HCT116 (cell line): ENCODE data around the gene DNM2. TPM values are rescaled to one million over a fixed set of nuclear protein-coding genes. Genes with fewer than 3 reads are reported as not detected.
A peak's percentile ranks its signal among the peaks of the same experiment; 100 is the strongest.

Source experiments
- ATAC-seq: fragments of 200-7000 bp; cut with Tn5 transposase; 2 replicates; pipeline ENCODE4 v1.9.1; 2020; ENCODE audit warnings: mild to moderate bottlenecking, moderate library complexity
- BruUV-seq: library from RNA; stranded (reverse); fragments of 400-500 nt; replicated peaks from 2 replicates; lab custom pipeline; 2021; lab: Mats Ljungman, UMichigan
- CTCF ChIA-PET: fragments of 300-600 bp; sonication (Branson Sonifier 250); formaldehyde crosslinking; loops from one replicate; lab custom pipeline; 2021; ENCODE audit warnings: antibody characterized with exemption; lab: Charles Lee
- POLR2A ChIA-PET: fragments of 300-600, 350-600 bp; sonication (Branson Sonifier 250); formaldehyde crosslinking; loops from one replicate; lab custom pipeline; 2021; ENCODE audit warnings: antibody characterized with exemption; lab: Charles Lee
- RAD21 ChIA-PET, 2 experiments: fragments of 300-600 bp; sonication (Branson Sonifier 250); formaldehyde crosslinking; loops; one replicate each; lab custom pipeline; 2023; ENCODE audit warnings: low total read pairs in 2 of 2; ENCODE audit not compliant: uncharacterized antibody in 2 of 2, unreplicated experiment in 2 of 2, low non-redundant PET in 1 of 2; lab: Charles Lee
- DNase-seq: peaks from one replicate; pipeline ENCODE4 v3.0.0-alpha.2; 2010; ENCODE audit warnings: low read depth, low spot score
- H2AFZ ChIP-seq: fragments of 200-600 bp; shearing (Covaris generic), sonication (generic); 2 replicates; pipeline ENCODE4 v1.6.1; 2017; ENCODE audit warnings: low read depth, mixed run types, mixed read lengths, antibody characterized with exemption, low read length; ENCODE audit not compliant: poor library complexity, severe bottlenecking
- H3K27ac ChIP-seq: 2 replicates; pipeline ENCODE4 v1.5.1; 2012; ENCODE audit warnings: low read depth, low read length
- H3K27me3 ChIP-seq: fragments of 200-600 bp; sonication (generic); 2 replicates; pipeline ENCODE4 v1.6.1; 2016; ENCODE audit warnings: mixed run types, low read length, mixed read lengths; ENCODE audit not compliant: insufficient read depth
- H3K36me3 ChIP-seq, 2 experiments: fragments of 200-500 bp in 1 of 2; fragments of 200-600 bp in 1 of 2; sonication (Bioruptor generic) in 1 of 2; sonication (generic) in 1 of 2; 2 replicates each; pipeline versions ENCODE4 v1.5.1 to v1.6.1; 2014 to 2016; ENCODE audit warnings: low read length in 2 of 2, inconsistent platforms in 1 of 2, mixed read lengths in 1 of 2, mixed run types in 1 of 2; ENCODE audit not compliant: insufficient read depth in 2 of 2, control insufficient read depth in 1 of 2
- H3K4me1 ChIP-seq, 2 experiments: fragments of 200-600 bp in 1 of 2; sonication (generic) in 1 of 2; 2 replicates each; pipeline versions ENCODE4 v1.5.1 to v1.6.1; 2012 to 2017; ENCODE audit warnings: low read length in 2 of 2, inconsistent platforms in 1 of 2, mild to moderate bottlenecking in 1 of 2, mixed read lengths in 1 of 2, mixed run types in 1 of 2, moderate library complexity in 1 of 2; ENCODE audit not compliant: insufficient read depth in 2 of 2, control insufficient read depth in 1 of 2
- H3K4me2 ChIP-seq: fragments of 200-600 bp; sonication (generic); 2 replicates; pipeline ENCODE4 v1.6.1; 2017; ENCODE audit warnings: mixed run types, low read length, mixed read lengths
- H3K4me3 ChIP-seq, 2 experiments: fragments of 200-600 bp in 1 of 2; sonication (generic) in 1 of 2; replicated peaks in 1 of 2; 2 replicates each; pipeline ENCODE4 v1.5.1; 2011 to 2016; ENCODE audit warnings: low read length in 2 of 2, control low read depth in 1 of 2, low read depth in 1 of 2, mild to moderate bottlenecking in 1 of 2, mixed read lengths in 1 of 2, mixed run types in 1 of 2
- H3K79me2 ChIP-seq: fragments of 200-600 bp; sonication (generic); 2 replicates; pipeline ENCODE4 v1.6.1; 2017; ENCODE audit warnings: mild to moderate bottlenecking, mixed run types, low read length, moderate library complexity, mixed read lengths; ENCODE audit not compliant: insufficient read depth
- H3K9ac ChIP-seq: fragments of 200-600 bp; sonication (generic); 2 replicates; pipeline ENCODE4 v1.6.1; 2016; ENCODE audit warnings: low read length, mixed read lengths
- H3K9me2 ChIP-seq: fragments of 200-600 bp; sonication (generic), shearing (Covaris generic); 2 replicates; pipeline ENCODE4 v1.6.1; 2017; ENCODE audit warnings: mixed run types, mild to moderate bottlenecking, moderate library complexity; ENCODE audit not compliant: insufficient read depth
- H3K9me3 ChIP-seq, 2 experiments: fragments of 200-500 bp in 1 of 2; fragments of 200-600 bp in 1 of 2; sonication (Bioruptor generic) in 1 of 2; sonication (generic) in 1 of 2; 2 replicates each; pipeline ENCODE4 v1.6.1; 2014 to 2017; ENCODE audit warnings: low read length in 2 of 2, mixed read lengths in 2 of 2, inconsistent platforms in 1 of 2, low read depth in 1 of 2, mild to moderate bottlenecking in 1 of 2, mixed run types in 1 of 2, moderate library complexity in 1 of 2; ENCODE audit not compliant: control insufficient read depth in 1 of 2, insufficient read depth in 1 of 2
- H4K20me1 ChIP-seq: fragments of 200-600 bp; sonication (generic), shearing (Covaris generic); 2 replicates; pipeline ENCODE4 v1.6.1; 2017; ENCODE audit warnings: mixed run types, mild to moderate bottlenecking, moderate library complexity; ENCODE audit not compliant: insufficient read depth
- ATF3 ChIP-seq: IDR thresholded peaks from 2 replicates; pipeline ENCODE4 v1.6.1; 2012
- CBX3 ChIP-seq: IDR thresholded peaks from 2 replicates; pipeline ENCODE4 v1.6.1; 2012; ENCODE audit warnings: low read depth
- CEBPB ChIP-seq: IDR thresholded peaks from 2 replicates; pipeline ENCODE4 v1.6.1; 2012; ENCODE audit warnings: low read depth
- CTCF ChIP-seq, 3 experiments: fragments of 200-600 bp in 1 of 3; sonication (generic) in 1 of 3; IDR thresholded peaks in 2 of 3; conservative IDR thresholded peaks in 1 of 3; 2 replicates each; pipeline ENCODE4 v1.5.1; 2012 to 2017; ENCODE audit warnings: low read depth in 2 of 3, low read length in 2 of 3, antibody characterized with exemption in 1 of 3, borderline replicate concordance in 1 of 3, control low read depth in 1 of 3, mild to moderate bottlenecking in 1 of 3, mixed read lengths in 1 of 3, mixed run types in 1 of 3, moderate library complexity in 1 of 3; ENCODE audit not compliant: insufficient read depth in 1 of 3
- EGR1 ChIP-seq: IDR thresholded peaks from 2 replicates; pipeline ENCODE4 v1.6.1; 2012; ENCODE audit warnings: low read depth
- ELF1 ChIP-seq: IDR thresholded peaks from 2 replicates; pipeline ENCODE4 v1.6.1; 2012; ENCODE audit warnings: low read depth, borderline replicate concordance
- EZH2 ChIP-seq: fragments of 200-600 bp; sonication (generic); IDR thresholded peaks from 2 replicates; pipeline ENCODE4 v1.6.1; 2017; ENCODE audit warnings: antibody characterized with exemption, mixed run types
- EZH2phosphoT487 ChIP-seq: fragments of 200-600 bp; IDR thresholded peaks from 2 replicates; pipeline ENCODE4 v1.6.1; 2018; ENCODE audit warnings: antibody characterized with exemption, borderline replicate concordance
- FOSL1 ChIP-seq: IDR thresholded peaks from 2 replicates; pipeline ENCODE4 v1.6.1; 2012; ENCODE audit warnings: low read depth
- JUND ChIP-seq: IDR thresholded peaks from 2 replicates; pipeline ENCODE4 v1.6.1; 2012
- MAX ChIP-seq: IDR thresholded peaks from 2 replicates; pipeline ENCODE4 v1.6.1; 2012
- RAD21 ChIP-seq: IDR thresholded peaks from 2 replicates; pipeline ENCODE4 v1.6.1; 2012; ENCODE audit warnings: low read depth, mild to moderate bottlenecking
- REST ChIP-seq: IDR thresholded peaks from 2 replicates; pipeline ENCODE4 v1.6.1; 2012; ENCODE audit warnings: low read depth
- SIN3A ChIP-seq: IDR thresholded peaks from 2 replicates; pipeline ENCODE4 v1.6.1; 2012; ENCODE audit warnings: low read depth
- SP1 ChIP-seq: IDR thresholded peaks from 2 replicates; pipeline ENCODE4 v1.6.1; 2012; ENCODE audit warnings: low read depth
- SRF ChIP-seq: IDR thresholded peaks from 2 replicates; pipeline ENCODE4 v1.6.1; 2012; ENCODE audit warnings: low read depth
- YY1 ChIP-seq: IDR thresholded peaks from 2 replicates; pipeline ENCODE4 v1.6.1; 2011; ENCODE audit warnings: low read length, low read depth, moderate library complexity, mild to moderate bottlenecking; ENCODE audit not compliant: insufficient replicate concordance; ENCODE audit errors: extremely low read depth
- ZBTB33 ChIP-seq: IDR thresholded peaks from 2 replicates; pipeline ENCODE4 v1.6.1; 2011; ENCODE audit warnings: mild to moderate bottlenecking, low read length, moderate library complexity; ENCODE audit not compliant: insufficient replicate concordance; ENCODE audit errors: extremely low read depth
- ZFX ChIP-seq: fragments of 450-650 bp; IDR thresholded peaks from 2 replicates; pipeline ENCODE4 v1.6.1; 2017
- ZNF274 ChIP-seq: fragments of 200-500 bp; sonication (Bioruptor generic); IDR thresholded peaks from 2 replicates; pipeline ENCODE4 v1.6.1; 2014; ENCODE audit warnings: mild to moderate bottlenecking, low read depth, low read length, inconsistent platforms
- intact Hi-C: fragments of 100-400 bp; cut with micrococcal nuclease; formaldehyde crosslinking; loops from 2 replicates; pipeline ENCODE4 v1.10.0; 2022
- total RNA-seq: library from RNA; stranded (reverse); gene quantifications from one replicate; pipeline ENCODE4 v1.2.1, GENCODE V29; 2021; ENCODE audit not compliant: unreplicated experiment

Gene DNM2
- total RNA-seq, 1 experiment from 2014 or later: 183 TPM

DNA sequence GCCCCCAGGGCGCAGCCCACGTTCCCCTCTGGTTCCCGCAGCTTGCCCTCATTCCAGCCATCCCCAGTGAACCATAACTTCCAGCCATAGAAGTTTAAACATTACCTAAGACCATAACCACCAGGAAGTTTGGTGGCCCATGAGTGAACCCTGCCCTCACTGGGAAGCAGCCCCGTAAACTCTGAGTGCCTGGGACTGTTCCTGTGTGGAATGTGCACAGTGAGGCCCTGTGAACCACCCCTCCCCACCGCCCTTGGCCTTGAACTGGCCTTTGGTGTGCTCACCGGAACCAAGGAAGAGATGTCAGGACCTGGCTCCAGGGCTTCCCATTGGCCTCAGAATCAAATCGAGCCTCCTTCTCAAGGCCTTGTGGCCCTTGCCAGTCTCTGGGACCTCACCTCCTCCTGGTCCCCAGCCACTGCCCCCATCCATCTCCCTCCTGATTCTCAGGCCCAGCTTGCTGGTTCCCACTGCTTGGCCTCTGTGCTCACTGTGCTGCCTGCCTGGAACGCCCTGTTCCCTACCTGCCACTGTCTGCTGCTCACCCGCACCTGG lies 46.5 kb downstream of the DNM2 start:
- H3K9me3 ChIP-seq: no peaks in the 10 kb centered on the region
- ChIA-PET POLR2A (no interaction called here), CTCF (no interaction called here), RAD21 (no interaction called here)
- no peak overlapping the region for H2AFZ ChIP-seq
- peak overlapping the region; percentile 33; the same call in 1 of the 2 replicates for H3K27ac ChIP-seq
- H3K9me2 ChIP-seq: no peaks in the 10 kb centered on the region
- BruUV-seq: no TSS peak
- H3K4me3 ChIP-seq: no peak overlapping the region
- H3K4me1 ChIP-seq: peaks cover 46 to 57% of the 10 kb centered on the region in 2 experiments
- H3K9ac ChIP-seq: no peak overlapping the region
- TF ChIP-seq REST: no peak
- no peak for TF ChIP-seq MAX
- no peak for TF ChIP-seq ZBTB33
- TF ChIP-seq CEBPB: no peak
- no peak for TF ChIP-seq YY1
- no peak for TF ChIP-seq ZNF274
- TF ChIP-seq CTCF (IDR thresholded peaks at IDR 0.05 in 2 of 3, conservative IDR thresholded peaks at IDR 0.05 in 1 of 3; ENCODE audit: borderline replicate concordance in 1 of 3, insufficient read depth in 1 of 3, low read depth in 2 of 3, low read length in 2 of 3): no peak
- TF ChIP-seq EZH2phosphoT487: no peak
- no peak for TF ChIP-seq CBX3
- no peak for TF ChIP-seq ZFX
- TF ChIP-seq ELF1: no peak
- no peak for TF ChIP-seq JUND
- TF ChIP-seq ATF3: no peak
- no peak for TF ChIP-seq RAD21
- TF ChIP-seq FOSL1: no peak
- TF ChIP-seq SP1: no peak
- TF ChIP-seq EZH2: no peak
- no peak for TF ChIP-seq EGR1
- no peak for TF ChIP-seq SRF
- no peak for TF ChIP-seq SIN3A
- H4K20me1 ChIP-seq: no peaks in the 10 kb centered on the region
- peaks cover 5 to 8% of the 10 kb centered on the region in 2 experiments; a peak in 3 of 4 replicates for H3K36me3 ChIP-seq
- H3K4me2 ChIP-seq: no peak overlapping the region
- ATAC-seq (no peak), DNase-seq (no peak)
- intact Hi-C loops: no loop called here
- peaks cover 50% of the 10 kb centered on the region for H3K79me2 ChIP-seq
- no peaks in the 10 kb centered on the region for H3K27me3 ChIP-seq
